Psoas muscle (tissue), 8 donors: ENCODE data around the gene FGFR3. TPM values are rescaled to one million over a fixed set of nuclear protein-coding genes. Genes with fewer than 3 reads are reported as not detected.

Source experiments
- ATAC-seq, 4 donors: fragments of 200-7000 bp; cut with Tn5 transposase; one replicate each; pipeline ENCODE4 v1.9.1; 2020; ENCODE audit warnings: moderate library complexity in 3 of 4, mild to moderate bottlenecking in 2 of 4
- DNase-seq, 2 donors: peaks; one replicate each; pipeline ENCODE4 v3.0.0-alpha.2; 2020
- H3K27ac ChIP-seq: fragments of 200-600 bp; one replicate; pipeline ENCODE4 v1.8.0; 2022
- H3K27me3 ChIP-seq, 3 donors: fragments of 200-600 bp in 1 of 3; one replicate each; pipeline versions ENCODE4 v1.6.1 to v1.8.0; 2013 to 2022; ENCODE audit warnings: low read length in 2 of 3, mild to moderate bottlenecking in 2 of 3, moderate library complexity in 1 of 3; ENCODE audit not compliant: insufficient read depth in 3 of 3
- H3K36me3 ChIP-seq, 2 donors: fragments of 200-600 bp in 1 of 2; one replicate each; pipeline versions ENCODE4 v1.6.1 to v1.8.0; 2013 to 2022; ENCODE audit warnings: low read depth in 1 of 2, mild to moderate bottlenecking in 1 of 2, moderate library complexity in 1 of 2; ENCODE audit not compliant: insufficient read depth in 1 of 2
- H3K4me1 ChIP-seq: fragments of 200-600 bp; one replicate; pipeline ENCODE4 v1.8.0; 2022
- H3K4me3 ChIP-seq: fragments of 200-600 bp; one replicate; pipeline ENCODE4 v1.8.0; 2022; ENCODE audit warnings: mild to moderate bottlenecking
- H3K9me3 ChIP-seq: fragments of 200-600 bp; one replicate; pipeline ENCODE4 v1.8.0; 2022
- WGBS, 3 donors: extraction: QIAGEN DNeasy Blood & Tissue Kit; methylation state at CpG; one replicate each; pipeline versions ENCODE4 v1.1.6 to v1.1.7; 2013; 5-methylcytosine and 5-hydroxymethylcytosine counted together
- intact Hi-C, 2 donors: fragments of 100-400 bp; cut with DNase I; formaldehyde crosslinking; loops; one replicate each; pipeline versions ENCODE4 v1.11.0 to v1.14.2; 2022
- polyA plus RNA-seq, 3 donors: library from polyadenylated mRNA; stranded (reverse); fragments of 200-250 nt; gene quantifications; one replicate each; pipeline ENCODE4 v1.2.3, GENCODE V29; 2013
- total RNA-seq, 4 donors: library from RNA; stranded (reverse); fragmentation: NEBNext Ultra II Directional in 2 of 4; extraction: Animal tissue kit (Norgen Biotek cat#: 25700) in 2 of 4; gene quantifications; one replicate each; pipeline versions ENCODE4 v1.2.1 to v1.2.4, GENCODE V29; 2021 to 2023
- TF ChIP-seq, protein P1 (sequence below): fragments of 200-600 bp; IDR thresholded peaks from one replicate; pipeline ENCODE4 v1.8.0; 2022; ENCODE audit warnings: antibody characterized with exemption
- donor health status: healthy with polysubstance abuse.
- donor health status: DM: no; HTN: no; CAD: no; lungs with moderate emphysema.
- donor health status: Bipolar disorder and iron deficiency.
- donor health status: healthy.
- donor health status: DM: yes; HTN: yes; CAD: no.
- donor health status: DM: no; HTN: no; CAD: no.
- donor health status: DM: no; HTN: no; CAD: no.
- donor health status: DM: yes; HTN: yes; CAD: no.

The FGFR3 gene
- total and polyA plus RNA-seq, 7 donors: 0.17 to 1.1 (median 0.30) TPM

GRCh38 chr4:1747603-1747967, 45.5 kb upstream of the FGFR3 start:
- H3K9me3 ChIP-seq: no peaks in the 10 kb centered on the region
- 84 to 89% (median 85%) methylated on average over 16 of the region's 16 CpGs for WGBS, 3 donors
- peaks cover 0 to 9% of the 10 kb centered on the region in 2 donors for H3K36me3 ChIP-seq
- intact Hi-C loops: loop anchor here in 1 of 2 donors (2.0 to 5.0 kb wide), 2 partner anchors 65 to 151 kb away; no protein-coding TSS in a partner anchor
- no peak overlapping the region for H3K4me3 ChIP-seq
- DNase-seq (no peak), ATAC-seq (no peak)
- no peaks in the 10 kb centered on the region for H3K4me1 ChIP-seq
- no peak overlapping the region for H3K27ac ChIP-seq
- peaks cover 0 to 8% (median 2%) of the 10 kb centered on the region in 3 donors for H3K27me3 ChIP-seq
- TF ChIP-seq, protein P1, sequence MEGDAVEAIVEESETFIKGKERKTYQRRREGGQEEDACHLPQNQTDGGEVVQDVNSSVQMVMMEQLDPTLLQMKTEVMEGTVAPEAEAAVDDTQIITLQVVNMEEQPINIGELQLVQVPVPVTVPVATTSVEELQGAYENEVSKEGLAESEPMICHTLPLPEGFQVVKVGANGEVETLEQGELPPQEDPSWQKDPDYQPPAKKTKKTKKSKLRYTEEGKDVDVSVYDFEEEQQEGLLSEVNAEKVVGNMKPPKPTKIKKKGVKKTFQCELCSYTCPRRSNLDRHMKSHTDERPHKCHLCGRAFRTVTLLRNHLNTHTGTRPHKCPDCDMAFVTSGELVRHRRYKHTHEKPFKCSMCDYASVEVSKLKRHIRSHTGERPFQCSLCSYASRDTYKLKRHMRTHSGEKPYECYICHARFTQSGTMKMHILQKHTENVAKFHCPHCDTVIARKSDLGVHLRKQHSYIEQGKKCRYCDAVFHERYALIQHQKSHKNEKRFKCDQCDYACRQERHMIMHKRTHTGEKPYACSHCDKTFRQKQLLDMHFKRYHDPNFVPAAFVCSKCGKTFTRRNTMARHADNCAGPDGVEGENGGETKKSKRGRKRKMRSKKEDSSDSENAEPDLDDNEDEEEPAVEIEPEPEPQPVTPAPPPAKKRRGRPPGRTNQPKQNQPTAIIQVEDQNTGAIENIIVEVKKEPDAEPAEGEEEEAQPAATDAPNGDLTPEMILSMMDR: no peak

GRCh38 chr4:1748465-1748995, 44.6 kb upstream of the FGFR3 start:
- peaks cover 0 to 9% of the 10 kb centered on the region in 2 donors for H3K36me3 ChIP-seq
- peaks cover 0 to 8% (median 2%) of the 10 kb centered on the region in 3 donors for H3K27me3 ChIP-seq
- intact Hi-C loops: loop anchor here (2.0 to 5.0 kb wide), 3 partner anchors 60 to 150 kb away; no protein-coding TSS in a partner anchor
- no peak overlapping the region for H3K4me3 ChIP-seq
- TF ChIP-seq, protein P1: peak; percentile 71
- H3K27ac ChIP-seq: no peak overlapping the region
- DNase-seq (peak; percentile 67 to 79), ATAC-seq (peak in 3 of 4 donors; percentile 38 to 54 (median 43))
- 9 to 12% (median 11%) methylated on average over 20 to 29 of the region's 29 CpGs for WGBS, 3 donors
- no peaks in the 10 kb centered on the region for H3K4me1 ChIP-seq
- H3K9me3 ChIP-seq: no peaks in the 10 kb centered on the region

GRCh38 chr4:1749370-1749769, 43.7 kb upstream of the FGFR3 start:
- DNase-seq (no peak), ATAC-seq (no peak)
- intact Hi-C loops: loop anchor here (2.0 to 5.0 kb wide), 3 partner anchors 59 to 149 kb away; no protein-coding TSS in a partner anchor
- WGBS, 3 donors: 45 to 80% (median 60%) methylated on average over 2 to 3 of the region's 3 CpGs
- TF ChIP-seq, protein P1: no peak
- Histone ChIP-seq H3K4me1 (no peaks in the 10 kb centered on the region), H3K9me3 (no peaks in the 10 kb centered on the region), H3K4me3 (no peak overlapping the region), H3K27ac (no peak overlapping the region), H3K36me3 (peaks cover 0 to 8% of the 10 kb centered on the region in 2 donors), H3K27me3 (peaks cover 0 to 8% (median 2%) of the 10 kb centered on the region in 3 donors)

DNA sequence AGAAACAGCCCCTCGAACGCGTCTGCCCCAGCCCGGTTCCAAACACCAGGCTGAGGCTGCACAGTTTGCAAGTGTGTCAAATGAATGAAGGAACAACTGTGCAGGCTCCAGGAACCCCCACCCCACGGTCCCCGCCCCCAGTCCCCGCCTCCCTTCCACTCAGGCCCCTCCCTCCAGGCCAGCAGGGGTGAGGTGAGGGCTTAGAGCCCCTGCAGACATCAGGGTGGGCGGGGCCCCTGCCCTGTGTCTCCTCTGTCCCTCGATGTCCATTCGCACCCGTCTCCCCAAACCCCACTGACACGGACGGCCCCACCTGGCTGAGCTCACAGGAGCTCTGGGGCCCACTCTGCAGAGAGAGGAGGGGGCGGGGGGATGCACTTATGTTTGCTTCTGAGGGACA, 43.3 kb upstream of the FGFR3 start:
- Histone ChIP-seq H3K27ac (no peak overlapping the region), H3K4me3 (no peak overlapping the region), H3K4me1 (no peaks in the 10 kb centered on the region), H3K36me3 (peaks cover 0 to 4% of the 10 kb centered on the region in 2 donors), H3K9me3 (no peaks in the 10 kb centered on the region), H3K27me3 (peaks cover 0 to 8% (median 2%) of the 10 kb centered on the region in 3 donors)
- ATAC-seq: no peak
- intact Hi-C loops: loop anchor here (2.0 to 5.0 kb wide), 3 partner anchors 59 to 149 kb away; no protein-coding TSS in a partner anchor
- no peak for DNase-seq
- TF ChIP-seq, protein P1: no peak
- 53 to 63% (median 63%) methylated on average over 14 of the region's 14 CpGs for WGBS, 3 donors
